Psoas muscle (tissue), 8 donors: ENCODE data around the gene FHOD1. TPM values are rescaled to one million over a fixed set of nuclear protein-coding genes. Genes with fewer than 3 reads are reported as not detected.

Source experiments
- ATAC-seq, 4 donors: fragments of 200-7000 bp; cut with Tn5 transposase; one replicate each; pipeline ENCODE4 v1.9.1; 2020; ENCODE audit warnings: moderate library complexity in 3 of 4, mild to moderate bottlenecking in 2 of 4
- DNase-seq, 2 donors: peaks; one replicate each; pipeline ENCODE4 v3.0.0-alpha.2; 2020
- H3K27ac ChIP-seq: fragments of 200-600 bp; one replicate; pipeline ENCODE4 v1.8.0; 2022
- H3K27me3 ChIP-seq, 3 donors: fragments of 200-600 bp in 1 of 3; one replicate each; pipeline versions ENCODE4 v1.6.1 to v1.8.0; 2013 to 2022; ENCODE audit warnings: low read length in 2 of 3, mild to moderate bottlenecking in 2 of 3, moderate library complexity in 1 of 3; ENCODE audit not compliant: insufficient read depth in 3 of 3
- H3K36me3 ChIP-seq, 2 donors: fragments of 200-600 bp in 1 of 2; one replicate each; pipeline versions ENCODE4 v1.6.1 to v1.8.0; 2013 to 2022; ENCODE audit warnings: low read depth in 1 of 2, mild to moderate bottlenecking in 1 of 2, moderate library complexity in 1 of 2; ENCODE audit not compliant: insufficient read depth in 1 of 2
- H3K4me1 ChIP-seq: fragments of 200-600 bp; one replicate; pipeline ENCODE4 v1.8.0; 2022
- H3K4me3 ChIP-seq: fragments of 200-600 bp; one replicate; pipeline ENCODE4 v1.8.0; 2022; ENCODE audit warnings: mild to moderate bottlenecking
- H3K9me3 ChIP-seq: fragments of 200-600 bp; one replicate; pipeline ENCODE4 v1.8.0; 2022
- WGBS, 3 donors: extraction: QIAGEN DNeasy Blood & Tissue Kit; methylation state at CpG; one replicate each; pipeline versions ENCODE4 v1.1.6 to v1.1.7; 2013; 5-methylcytosine and 5-hydroxymethylcytosine counted together
- intact Hi-C, 2 donors: fragments of 100-400 bp; cut with DNase I; formaldehyde crosslinking; loops; one replicate each; pipeline versions ENCODE4 v1.11.0 to v1.14.2; 2022
- polyA plus RNA-seq, 3 donors: library from polyadenylated mRNA; stranded (reverse); fragments of 200-250 nt; gene quantifications; one replicate each; pipeline ENCODE4 v1.2.3, GENCODE V29; 2013
- total RNA-seq, 4 donors: library from RNA; stranded (reverse); fragmentation: NEBNext Ultra II Directional in 2 of 4; extraction: Animal tissue kit (Norgen Biotek cat#: 25700) in 2 of 4; gene quantifications; one replicate each; pipeline versions ENCODE4 v1.2.1 to v1.2.4, GENCODE V29; 2021 to 2023
- TF ChIP-seq, protein P1 (sequence below): fragments of 200-600 bp; IDR thresholded peaks from one replicate; pipeline ENCODE4 v1.8.0; 2022; ENCODE audit warnings: antibody characterized with exemption
- donor health status: healthy with polysubstance abuse.
- donor health status: DM: no; HTN: no; CAD: no; lungs with moderate emphysema.
- donor health status: Bipolar disorder and iron deficiency.
- donor health status: healthy.
- donor health status: DM: yes; HTN: yes; CAD: no.
- donor health status: DM: no; HTN: no; CAD: no.
- donor health status: DM: no; HTN: no; CAD: no.
- donor health status: DM: yes; HTN: yes; CAD: no.

The FHOD1 gene
- total and polyA plus RNA-seq, 7 donors, result 16.9 to 154 (median 61.5) TPM

DNA sequence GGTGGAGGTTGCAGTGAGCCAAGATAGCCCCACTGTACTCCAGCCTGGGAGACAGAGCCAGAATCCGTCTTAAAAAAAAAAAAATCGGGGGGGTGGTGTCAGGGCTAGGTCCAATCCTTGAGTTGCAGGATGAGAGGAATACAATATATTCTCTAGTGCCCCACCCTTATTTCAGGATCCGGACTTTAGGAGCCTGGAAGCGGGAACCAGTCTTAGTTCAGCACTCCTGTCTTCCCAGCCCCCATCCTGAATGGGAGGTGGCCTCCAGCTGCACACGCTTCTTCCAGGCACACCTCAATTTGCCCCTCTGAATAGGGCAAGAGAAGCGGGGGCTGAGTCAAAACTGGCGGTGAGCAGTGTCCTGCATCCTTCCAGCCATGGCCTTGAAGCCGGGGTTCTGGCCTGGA, 1.6 kb downstream of the FHOD1 start:
- no peaks in the 10 kb centered on the region for H3K9me3 ChIP-seq
- no peaks in the 10 kb centered on the region for H3K27me3 ChIP-seq
- intact Hi-C loops, result no loop called here
- peak overlapping the region; percentile 99 for H3K27ac ChIP-seq
- TF ChIP-seq, protein P1, sequence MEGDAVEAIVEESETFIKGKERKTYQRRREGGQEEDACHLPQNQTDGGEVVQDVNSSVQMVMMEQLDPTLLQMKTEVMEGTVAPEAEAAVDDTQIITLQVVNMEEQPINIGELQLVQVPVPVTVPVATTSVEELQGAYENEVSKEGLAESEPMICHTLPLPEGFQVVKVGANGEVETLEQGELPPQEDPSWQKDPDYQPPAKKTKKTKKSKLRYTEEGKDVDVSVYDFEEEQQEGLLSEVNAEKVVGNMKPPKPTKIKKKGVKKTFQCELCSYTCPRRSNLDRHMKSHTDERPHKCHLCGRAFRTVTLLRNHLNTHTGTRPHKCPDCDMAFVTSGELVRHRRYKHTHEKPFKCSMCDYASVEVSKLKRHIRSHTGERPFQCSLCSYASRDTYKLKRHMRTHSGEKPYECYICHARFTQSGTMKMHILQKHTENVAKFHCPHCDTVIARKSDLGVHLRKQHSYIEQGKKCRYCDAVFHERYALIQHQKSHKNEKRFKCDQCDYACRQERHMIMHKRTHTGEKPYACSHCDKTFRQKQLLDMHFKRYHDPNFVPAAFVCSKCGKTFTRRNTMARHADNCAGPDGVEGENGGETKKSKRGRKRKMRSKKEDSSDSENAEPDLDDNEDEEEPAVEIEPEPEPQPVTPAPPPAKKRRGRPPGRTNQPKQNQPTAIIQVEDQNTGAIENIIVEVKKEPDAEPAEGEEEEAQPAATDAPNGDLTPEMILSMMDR, result no peak
- DNase-seq (no peak), ATAC-seq (peak; percentile 5 to 16 (median 10))
- 2 to 3% (median 3%) methylated on average over 8 of the region's 8 CpGs for WGBS, 3 donors
- H3K36me3 ChIP-seq, result no peaks in the 10 kb centered on the region
- H3K4me1 ChIP-seq, result peaks cover 56% of the 10 kb centered on the region
- H3K4me3 ChIP-seq, result peak overlapping the region; percentile 94

DNA sequence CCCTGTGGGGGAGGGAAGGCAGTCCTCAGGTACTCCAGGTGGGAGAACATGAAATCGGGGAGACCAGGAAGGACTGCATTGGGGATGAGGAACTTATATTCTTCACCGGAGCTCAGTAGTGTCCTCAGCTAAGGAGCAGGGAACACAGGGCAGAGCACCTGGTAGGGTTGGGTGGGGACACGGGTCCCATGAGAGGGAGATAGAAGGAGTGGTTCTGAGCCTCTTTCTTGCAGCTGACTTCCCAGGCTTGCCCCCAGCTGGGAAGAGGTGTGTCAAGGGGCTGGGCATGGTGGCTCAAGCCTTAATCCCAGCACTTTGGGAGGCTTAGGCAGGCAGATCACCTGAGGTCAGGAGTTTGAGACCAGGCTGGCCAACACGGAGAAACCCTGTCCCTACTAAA, 2.1 kb downstream of the FHOD1 start:
- DNase-seq (peak; percentile 18 to 67), ATAC-seq (peak in 3 of 4 donors; percentile 4 to 9 (median 6))
- Histone ChIP-seq H3K27me3 (no peaks in the 10 kb centered on the region), H3K9me3 (no peaks in the 10 kb centered on the region), H3K4me1 (peaks cover 61% of the 10 kb centered on the region), H3K36me3 (no peaks in the 10 kb centered on the region), H3K4me3 (peak overlapping the region; percentile 94), H3K27ac (peak overlapping the region; percentile 99)
- TF ChIP-seq, protein P1, result no peak
- intact Hi-C loops, result no loop called here
- WGBS, 3 donors, result 19 to 42% (median 22%) methylated on average over 4 of the region's 4 CpGs

DNA sequence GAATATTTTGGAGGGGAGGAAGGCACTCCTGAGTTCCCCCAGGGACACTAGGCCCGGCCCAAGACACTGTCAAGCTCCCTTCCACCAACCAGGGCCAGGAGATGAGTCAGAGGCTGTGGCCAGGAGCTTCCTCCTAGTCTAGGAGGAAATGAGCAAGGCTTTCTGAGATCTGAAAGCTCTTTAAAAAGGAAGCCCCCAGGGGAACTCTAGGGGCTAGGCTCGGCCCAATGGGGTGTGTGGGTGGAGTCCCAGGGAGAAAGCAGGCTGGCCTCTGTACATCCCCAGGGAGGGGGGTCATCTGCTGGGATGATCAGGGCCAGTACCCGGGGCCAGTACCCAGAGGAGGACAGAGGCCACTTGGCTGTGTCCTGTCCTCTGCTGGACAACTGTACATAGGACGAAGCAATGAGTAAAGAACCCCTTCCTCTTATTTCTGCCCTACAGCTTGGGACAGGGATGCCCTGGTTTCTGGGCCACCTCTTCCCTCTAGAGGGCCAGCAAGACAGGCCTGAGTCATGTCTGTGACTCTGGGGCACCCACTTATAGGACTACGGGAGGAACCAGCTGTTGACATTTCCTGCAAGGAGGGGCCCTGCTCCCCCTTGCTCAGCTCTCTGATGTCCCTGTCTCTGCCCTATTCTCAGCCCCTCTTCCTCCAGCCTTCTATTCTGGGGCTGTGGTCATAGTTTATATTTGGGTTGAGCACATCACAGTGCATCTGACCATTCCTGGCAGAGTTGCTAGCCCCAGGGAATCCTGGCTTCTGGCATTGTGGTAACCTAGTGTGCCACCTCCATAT, 2.7 kb downstream of the FHOD1 start:
- Histone ChIP-seq H3K4me3 (peak overlapping the region; percentile 94), H3K27ac (peak overlapping the region; percentile 99), H3K27me3 (no peaks in the 10 kb centered on the region), H3K4me1 (peaks cover 65% of the 10 kb centered on the region), H3K36me3 (peaks cover 0 to 2% of the 10 kb centered on the region in 2 donors), H3K9me3 (no peaks in the 10 kb centered on the region)
- peak; percentile 85 to 93 for DNase-seq
- ATAC-seq, result peak; percentile 54 to 67 (median 62)
- 2 to 3% (median 2%) methylated on average over 5 of the region's 5 CpGs for WGBS, 3 donors
- intact Hi-C loops, result no loop called here
- TF ChIP-seq, protein P1, result peak; percentile 16

DNA sequence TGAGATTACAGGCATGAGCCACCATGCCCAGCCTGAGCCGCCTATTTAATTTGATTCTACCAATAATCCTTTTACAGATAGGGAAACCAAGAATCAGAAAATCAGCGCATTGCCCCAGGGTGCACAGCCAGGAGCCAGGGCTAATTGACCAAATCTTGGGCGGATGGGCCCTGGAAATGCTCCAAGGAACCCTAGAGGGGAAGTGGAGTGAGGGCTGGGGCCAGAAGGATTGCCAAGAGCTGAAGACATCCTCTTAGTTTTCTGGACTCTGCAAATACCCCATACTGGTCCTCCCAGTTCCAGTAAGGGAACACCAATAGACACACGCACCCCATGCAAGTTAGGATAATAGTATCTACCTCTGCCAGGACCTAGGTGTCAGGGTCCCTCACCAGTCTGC, 3.8 kb downstream of the FHOD1 start:
- Histone ChIP-seq H3K36me3 (peaks cover 0 to 13% of the 10 kb centered on the region in 2 donors), H3K4me1 (peaks cover 72% of the 10 kb centered on the region), H3K27ac (peak overlapping the region; percentile 99), H3K4me3 (peak overlapping the region; percentile 33), H3K9me3 (no peaks in the 10 kb centered on the region), H3K27me3 (no peaks in the 10 kb centered on the region)
- 62 to 75% (median 63%) methylated on average over 4 of the region's 4 CpGs for WGBS, 3 donors
- ATAC-seq, result no peak
- intact Hi-C loops, result no loop called here
- TF ChIP-seq, protein P1, result no peak
- DNase-seq, result peak in 1 of 2 donors; percentile 62
